GM15510 (cell line): ENCODE measurements around the gene MAPK6.

Source experiments
- POLR2A ChIP-seq: IDR thresholded peaks from 3 replicates; pipeline ENCODE4 v1.6.1; 2011; ENCODE audit warnings: borderline replicate concordance; ENCODE audit not compliant: insufficient read length; ENCODE audit errors: extremely low read depth

MAPK6 gene

GRCh38 chr15:52057996-52058395 lies 39.0 kb downstream of the MAPK6 start:
- no peak for TF ChIP-seq POLR2A

DNA sequence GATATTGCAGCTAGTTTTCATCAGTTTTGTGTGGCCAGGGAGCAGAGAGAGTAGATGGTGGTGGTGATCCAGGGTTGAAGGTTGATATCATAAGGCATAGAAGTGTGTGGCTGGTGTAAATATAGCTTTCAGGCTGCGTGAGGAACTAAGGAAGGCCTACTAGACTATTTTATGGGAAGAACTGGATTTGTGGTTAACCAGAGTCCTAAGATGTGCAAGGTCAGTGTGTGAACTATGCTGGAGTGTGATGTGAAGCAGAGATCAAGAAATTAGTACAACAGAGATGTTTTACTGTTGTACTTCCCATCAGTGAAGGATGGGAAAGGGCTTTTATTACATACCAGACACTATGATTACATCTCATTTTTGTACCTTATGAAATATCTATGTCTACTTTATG lies 41.5 kb downstream of the MAPK6 start:
- no peak for TF ChIP-seq POLR2A

DNA sequence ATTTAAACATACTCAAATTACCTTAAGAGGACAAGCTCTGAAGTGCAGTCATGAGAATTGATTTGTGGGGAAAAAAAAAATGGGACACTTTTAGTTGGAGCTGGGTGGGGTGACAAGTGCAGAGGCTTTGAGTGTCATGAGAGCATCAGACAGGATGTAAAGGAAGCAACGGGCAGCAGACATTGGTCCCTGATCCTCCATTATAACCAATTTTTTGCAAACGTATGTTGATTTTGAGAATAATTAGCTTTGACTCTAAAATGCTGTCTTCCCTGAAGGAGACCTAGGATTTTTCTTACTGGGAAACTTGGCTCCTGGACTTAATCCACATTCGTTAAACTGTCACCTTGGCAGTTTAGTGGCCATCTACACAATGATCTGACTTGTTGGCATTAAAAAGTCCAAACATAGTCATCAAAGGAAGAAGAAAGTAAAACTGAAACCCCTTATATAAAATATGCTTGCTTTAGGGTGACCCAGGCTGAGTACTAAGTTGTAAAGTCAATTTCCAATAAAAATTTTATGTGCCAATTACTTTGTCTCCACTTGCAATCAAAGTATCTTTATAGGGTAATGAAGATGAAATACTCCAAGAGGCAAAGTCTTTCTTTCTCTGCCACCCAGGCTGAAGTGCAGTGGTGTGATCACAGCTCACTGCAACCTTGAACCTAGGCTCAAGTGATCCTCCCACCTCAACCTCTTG lies 48.0 kb downstream of the MAPK6 start:
- no peak for TF ChIP-seq POLR2A

GRCh38 chr15:52067545-52067926 lies 48.5 kb downstream of the MAPK6 start:
- TF ChIP-seq POLR2A, result no peak

DNA sequence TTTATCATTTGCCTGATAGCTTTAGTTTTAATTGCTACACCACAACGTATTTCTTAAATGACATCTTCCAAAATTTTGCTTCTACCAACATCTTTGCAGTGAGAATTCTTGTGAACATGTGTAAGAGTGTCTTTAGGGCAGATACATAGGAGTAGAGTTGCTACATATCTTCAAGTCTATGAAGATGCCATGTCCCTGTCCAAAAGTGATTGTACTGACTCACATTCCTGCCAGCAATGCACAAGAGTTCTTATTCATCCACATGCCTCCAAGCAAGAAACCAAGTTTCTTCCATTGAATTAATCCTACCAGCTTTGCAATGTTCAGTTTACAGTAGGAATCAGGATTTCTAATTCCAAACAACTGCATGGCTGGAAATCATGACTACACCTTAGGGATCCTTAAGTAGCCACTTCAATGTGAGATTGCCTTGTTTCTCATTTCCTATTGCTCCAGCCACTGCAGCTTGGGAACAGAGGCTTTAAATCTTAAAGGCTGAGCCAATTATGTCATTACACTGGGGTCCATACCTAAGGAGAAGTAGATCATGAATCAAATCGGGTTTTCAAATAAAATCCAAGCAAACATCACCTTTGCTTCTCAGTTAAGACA lies 49.1 kb downstream of the MAPK6 start:
- TF ChIP-seq POLR2A, result no peak

GRCh38 chr15:52069559-52069958 lies 50.5 kb downstream of the MAPK6 start:
- no peak for TF ChIP-seq POLR2A

- TF ChIP-seq POLR2A, result no peak
Measured at GRCh38 chr15:52071570-52071969, 52.6 kb downstream of the MAPK6 start.

DNA sequence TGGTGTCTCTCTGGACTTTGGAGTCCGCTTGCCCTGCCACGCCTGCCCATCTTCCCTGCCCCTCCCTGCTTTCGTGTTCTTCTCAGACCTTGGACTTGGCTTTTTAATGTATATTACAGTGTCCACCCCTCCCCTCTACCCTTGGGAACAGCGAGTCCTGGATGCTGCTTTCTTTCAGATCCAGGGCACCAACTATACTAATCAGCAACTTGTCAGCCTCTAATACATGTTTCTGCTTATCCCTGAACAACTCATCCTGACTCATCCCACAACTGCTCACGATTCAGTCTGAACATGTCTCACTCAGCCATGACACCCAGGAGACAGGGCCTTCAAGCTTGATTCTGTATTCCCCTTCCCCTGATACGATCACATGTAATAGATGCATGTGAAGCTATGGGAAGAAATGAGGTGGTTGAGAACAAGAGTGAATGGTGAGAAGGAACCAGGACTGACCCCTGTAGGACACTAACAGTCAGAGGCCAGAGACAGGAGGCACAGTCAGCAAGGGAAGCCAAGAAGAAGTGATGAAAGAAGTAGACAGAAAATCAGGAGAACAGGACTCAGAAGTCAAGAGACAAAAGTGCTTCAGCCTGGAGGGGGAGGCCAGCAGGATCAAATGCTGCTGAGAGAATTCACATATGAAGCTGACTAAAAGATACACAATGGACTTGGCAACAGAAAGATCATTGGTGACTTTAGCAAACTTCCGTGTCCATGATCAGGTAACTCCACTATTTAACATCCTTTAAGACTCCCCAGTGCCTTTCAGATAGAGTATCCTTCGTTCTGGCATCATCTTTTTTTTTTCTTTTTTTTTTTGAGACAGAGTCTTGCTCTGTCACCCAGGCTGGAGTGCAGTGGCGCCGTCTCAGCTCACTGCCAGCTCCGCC lies 58.1 kb downstream of the MAPK6 start:
- no peak for TF ChIP-seq POLR2A

- no peak for TF ChIP-seq POLR2A
Measured at GRCh38 chr15:52078197-52078875, 59.3 kb downstream of the MAPK6 start.

GRCh38 chr15:52078876-52079700 lies 60.1 kb downstream of the MAPK6 start:
- no peak for TF ChIP-seq POLR2A

GRCh38 chr15:52080031-52080430 lies 61.0 kb downstream of the MAPK6 start:
- no peak for TF ChIP-seq POLR2A

DNA sequence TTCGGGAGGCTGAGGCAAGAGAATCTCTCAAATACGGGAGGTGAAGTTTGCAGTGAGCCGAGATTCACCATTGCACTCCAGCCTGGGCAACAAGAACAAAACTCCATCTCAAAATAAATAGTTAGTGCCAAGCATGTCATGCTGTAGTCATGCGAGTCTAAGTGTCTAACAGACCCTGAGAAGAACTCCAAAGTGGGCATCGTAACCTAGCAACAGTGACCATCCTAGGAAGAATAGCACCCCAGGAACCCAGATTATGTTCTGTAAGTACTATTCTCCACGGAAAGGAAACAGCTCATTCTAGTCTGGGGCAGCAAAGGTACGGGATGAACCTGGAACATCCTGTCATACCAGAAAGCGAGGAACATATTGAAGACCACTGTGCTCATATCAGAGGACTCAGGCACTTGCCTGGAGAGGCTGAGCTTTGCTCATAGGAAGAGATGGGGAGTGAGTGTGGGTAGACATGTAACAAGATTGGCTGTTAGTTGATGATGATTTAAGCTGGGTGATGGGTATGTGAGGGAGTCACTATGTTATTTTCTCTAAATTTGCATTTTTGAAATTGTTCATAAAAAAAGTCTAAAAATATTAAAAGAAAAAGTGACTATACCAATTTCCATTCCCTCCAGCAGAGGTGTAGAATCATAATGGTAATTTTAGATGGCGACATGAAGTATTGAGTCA lies 61.8 kb downstream of the MAPK6 start:
- TF ChIP-seq POLR2A, result no peak

- no peak for TF ChIP-seq POLR2A
Measured at GRCh38 chr15:52082197-52083036, 63.4 kb downstream of the MAPK6 start.

DNA sequence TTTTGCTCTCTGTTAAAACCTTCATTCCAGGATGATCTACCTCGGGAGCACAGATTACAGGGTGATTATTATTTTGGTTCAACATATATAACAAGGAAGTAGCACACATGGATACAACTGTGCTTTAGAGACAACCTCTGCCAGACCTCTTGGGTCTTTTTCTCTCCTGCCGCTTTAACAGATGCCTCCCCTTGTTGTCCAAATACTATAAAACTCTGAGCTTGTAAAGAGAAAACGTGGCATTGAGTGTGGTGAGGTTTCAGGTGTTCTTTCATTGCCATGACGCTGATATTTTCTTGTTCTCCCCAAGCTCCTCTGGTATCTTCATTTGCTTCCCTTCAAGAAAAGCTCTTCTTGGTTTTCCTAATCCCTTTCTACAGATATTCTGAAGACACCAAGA lies 64.6 kb downstream of the MAPK6 start:
- TF ChIP-seq POLR2A, result no peak

GRCh38 chr15:52085299-52085698 lies 66.3 kb downstream of the MAPK6 start:
- TF ChIP-seq POLR2A, result no peak
